NCI-H1694 (cell line): Measurements from ENCODE around the gene WDR73.
"Not testable (repeated sequence)": the region's sequence is repeated elsewhere in the genome, so short reads cannot be mapped to it uniquely, and the experiment has no call there.

Experiments used
- DNase-seq: peaks from one replicate; lab custom pipeline; 2025; lab: John Stamatoyannopoulos, UW

The WDR73 gene

DNA sequence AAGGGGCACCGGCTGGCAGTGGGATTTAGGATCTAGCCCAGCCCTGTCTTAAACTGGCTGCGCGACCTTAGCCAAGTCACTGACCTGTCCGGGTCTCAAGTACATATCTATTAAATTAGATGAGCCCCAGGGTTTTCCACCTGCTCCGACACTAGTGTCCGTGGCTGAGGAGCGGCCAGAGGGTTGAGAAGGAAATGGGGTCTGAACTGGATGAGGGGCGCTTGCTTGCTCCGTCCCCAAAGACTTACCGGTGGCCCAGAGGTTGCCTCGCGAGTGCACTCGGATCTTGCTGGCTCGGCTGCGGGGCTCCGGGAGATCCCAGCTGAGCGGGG, 3.6 kb upstream of the WDR73 start:
- DNase-seq: no peak

GRCh38 chr15:84656972-84657371, 2.9 kb upstream of the WDR73 start:
- DNase-seq: no peak

GRCh38 chr15:84654689-84655453, 788 bp upstream of the WDR73 start:
- peak; percentile 76 for DNase-seq

GRCh38 chr15:84653584-84653909, 536 bp downstream of the WDR73 start:
- no peak for DNase-seq

DNA sequence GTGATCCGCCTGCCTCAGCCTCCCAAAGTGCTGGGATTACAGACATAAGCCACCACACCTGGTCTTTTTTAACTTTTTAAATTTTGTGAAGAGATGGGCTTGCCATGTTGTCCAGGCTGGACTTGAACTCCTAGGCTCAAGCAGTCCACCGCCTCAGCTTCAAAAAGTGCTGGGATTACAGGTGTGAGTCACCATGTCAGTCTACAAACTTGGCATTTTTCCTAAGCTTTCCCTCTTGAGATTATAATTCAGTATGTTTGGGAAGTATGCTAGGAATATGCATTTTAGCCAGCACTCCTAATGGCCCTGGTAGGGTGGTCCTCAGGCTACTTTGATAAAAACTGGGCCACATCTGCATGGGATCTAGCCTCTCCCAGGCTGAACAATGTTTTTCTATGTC, 4.4 kb downstream of the WDR73 start:
- DNase-seq: no peak

DNA sequence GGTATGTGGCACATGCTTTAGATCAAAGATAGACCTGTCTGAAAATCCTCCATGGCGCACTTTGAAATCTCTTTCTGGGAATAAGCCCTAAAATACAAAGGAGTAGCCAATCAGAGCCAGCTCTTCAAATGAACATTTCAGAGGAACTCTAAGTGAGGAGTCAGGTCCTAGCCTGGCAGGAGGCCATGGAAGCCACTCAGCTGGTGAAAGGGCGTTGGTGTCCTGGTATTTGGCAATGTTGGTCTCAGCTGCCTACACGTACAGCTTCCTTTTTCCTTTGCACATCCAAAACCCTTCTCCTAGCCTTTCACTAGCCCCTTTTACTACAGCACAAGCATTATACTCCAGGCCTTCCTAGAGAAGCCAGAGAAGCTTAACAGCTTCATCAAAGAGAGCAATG, 5.5 kb downstream of the WDR73 start:
- no peak for DNase-seq

DNA sequence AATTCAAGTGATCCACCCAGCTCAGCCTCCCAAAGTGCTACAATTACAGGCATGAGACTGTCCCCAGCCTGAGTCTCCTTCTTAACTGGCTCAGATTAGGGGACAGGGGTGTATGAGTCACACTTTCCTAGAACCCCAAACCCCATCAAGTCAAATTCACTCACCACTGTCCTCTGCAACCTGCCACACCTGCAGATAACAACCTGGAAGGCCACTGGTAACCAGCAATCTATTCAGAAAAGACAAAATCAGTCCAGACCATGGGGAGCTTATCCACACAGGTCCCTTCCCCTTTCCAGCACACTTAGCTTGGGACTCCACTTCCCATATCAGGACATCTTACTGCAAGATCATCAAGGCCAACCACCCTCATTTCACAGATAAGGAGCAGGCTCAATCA, 6.4 kb downstream of the WDR73 start:
- DNase-seq: no peak

DNA sequence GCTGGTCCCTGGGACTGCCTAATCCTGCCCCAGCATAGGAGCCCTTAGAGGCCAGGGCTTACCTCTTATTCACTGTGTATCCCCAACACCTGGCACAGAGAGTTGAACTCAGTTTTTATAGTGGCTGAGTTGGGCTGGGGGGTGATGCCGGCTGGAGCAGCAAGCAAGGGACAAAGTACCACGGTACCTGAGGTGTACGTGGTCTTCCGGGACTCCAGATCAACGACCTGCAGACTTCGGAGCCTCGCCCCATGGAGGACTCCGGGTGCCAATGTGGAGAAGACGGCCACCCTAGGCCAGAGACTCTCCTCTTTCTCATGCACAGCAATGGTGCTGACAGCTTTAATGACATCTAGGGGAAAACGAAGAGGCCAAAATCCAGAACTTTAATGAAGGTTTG, 8.1 kb downstream of the WDR73 start:
- no peak for DNase-seq

GRCh38 chr15:84645496-84645895, 8.6 kb downstream of the WDR73 start:
- DNase-seq: no peak

DNA sequence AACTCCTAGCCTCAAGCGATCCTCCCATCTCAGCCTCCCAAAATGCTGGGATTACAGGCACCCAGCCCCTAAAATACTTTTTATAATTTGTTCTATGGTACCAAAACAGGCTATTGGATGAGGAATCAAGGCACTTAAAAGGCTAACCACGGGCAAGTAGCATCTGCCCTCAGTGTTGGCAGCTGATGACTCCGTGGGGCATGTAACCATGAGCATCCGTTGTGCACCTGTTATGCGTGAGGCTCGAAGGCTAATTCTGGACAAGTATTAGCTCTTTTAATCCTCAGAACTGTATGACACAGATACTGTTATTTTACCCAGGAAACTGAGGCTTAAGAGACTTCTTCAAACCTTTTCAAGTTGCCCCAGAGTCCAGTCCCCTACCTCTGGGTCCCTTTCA, 10.2 kb downstream of the WDR73 start:
- no peak for DNase-seq

DNA sequence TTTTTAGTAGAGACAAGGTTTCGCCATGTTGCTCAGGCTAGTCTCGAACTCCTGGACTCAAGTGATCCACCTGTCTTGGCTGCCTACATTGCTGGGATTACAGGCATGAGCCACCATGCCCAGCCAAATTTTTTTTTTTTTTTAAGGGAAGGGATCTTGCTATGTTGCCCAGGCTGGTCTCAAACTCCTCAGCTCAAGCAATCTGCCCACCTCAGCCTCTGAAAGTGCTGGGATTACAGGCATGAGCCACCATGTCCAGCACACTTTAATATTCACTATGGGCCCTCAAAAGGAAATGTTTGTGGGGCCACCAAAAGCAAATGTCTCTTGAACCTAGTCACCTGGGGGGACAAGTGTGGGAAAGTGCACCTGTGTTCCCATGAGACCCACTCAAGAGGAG, 11.4 kb downstream of the WDR73 start:
- not testable (repeated sequence) for DNase-seq

DNA sequence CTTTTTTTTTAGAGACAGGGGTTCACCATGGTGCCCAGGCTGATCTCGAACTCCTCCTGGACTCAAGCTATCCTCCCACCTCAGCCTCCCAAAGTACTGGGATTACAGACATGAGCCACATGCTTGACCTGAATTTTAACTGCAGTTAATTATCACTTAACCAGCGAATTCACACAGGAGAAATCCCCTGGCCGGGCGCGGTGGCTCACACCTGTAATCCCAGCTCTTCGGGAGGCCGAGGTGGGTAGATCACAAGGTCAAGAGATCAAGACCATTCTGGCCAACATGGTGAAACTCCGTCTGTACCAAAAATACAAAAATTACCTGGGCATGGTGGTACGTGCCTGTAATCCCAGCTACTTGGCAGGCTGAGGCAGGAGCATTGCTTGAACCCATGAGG, 12.2 kb downstream of the WDR73 start:
- DNase-seq: not testable (repeated sequence)

GRCh38 chr15:84638103-84638502, 16.0 kb downstream of the WDR73 start:
- no peak for DNase-seq

DNA sequence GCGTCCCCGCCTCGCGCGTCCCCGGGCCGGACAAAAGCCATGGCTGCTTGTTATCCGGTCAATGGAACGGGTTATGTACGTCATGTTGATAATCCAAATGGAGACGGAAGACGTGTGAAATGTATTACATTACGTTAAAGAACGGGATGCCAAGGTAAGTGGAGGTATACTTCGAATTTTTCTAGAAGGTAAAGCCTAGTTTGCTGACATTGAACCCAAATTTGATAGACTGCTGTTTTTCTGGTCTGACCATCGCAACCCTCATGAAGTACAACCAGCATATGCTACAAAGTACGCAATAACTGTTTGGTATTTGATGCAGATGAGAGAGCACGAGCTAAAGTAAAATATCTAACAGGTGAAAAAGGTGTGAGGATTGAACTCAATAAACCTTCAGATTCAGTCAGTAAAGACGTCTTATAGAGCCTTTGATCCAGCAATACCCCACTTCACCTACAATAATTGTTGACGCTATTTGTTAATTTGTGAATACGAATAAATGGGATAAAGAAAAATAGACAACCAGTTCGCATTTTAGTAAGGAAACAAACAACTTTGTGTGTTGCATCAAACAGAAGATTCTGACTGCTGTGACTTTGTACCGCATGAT, 19.8 kb downstream of the WDR73 start:
- DNase-seq: no peak

DNA sequence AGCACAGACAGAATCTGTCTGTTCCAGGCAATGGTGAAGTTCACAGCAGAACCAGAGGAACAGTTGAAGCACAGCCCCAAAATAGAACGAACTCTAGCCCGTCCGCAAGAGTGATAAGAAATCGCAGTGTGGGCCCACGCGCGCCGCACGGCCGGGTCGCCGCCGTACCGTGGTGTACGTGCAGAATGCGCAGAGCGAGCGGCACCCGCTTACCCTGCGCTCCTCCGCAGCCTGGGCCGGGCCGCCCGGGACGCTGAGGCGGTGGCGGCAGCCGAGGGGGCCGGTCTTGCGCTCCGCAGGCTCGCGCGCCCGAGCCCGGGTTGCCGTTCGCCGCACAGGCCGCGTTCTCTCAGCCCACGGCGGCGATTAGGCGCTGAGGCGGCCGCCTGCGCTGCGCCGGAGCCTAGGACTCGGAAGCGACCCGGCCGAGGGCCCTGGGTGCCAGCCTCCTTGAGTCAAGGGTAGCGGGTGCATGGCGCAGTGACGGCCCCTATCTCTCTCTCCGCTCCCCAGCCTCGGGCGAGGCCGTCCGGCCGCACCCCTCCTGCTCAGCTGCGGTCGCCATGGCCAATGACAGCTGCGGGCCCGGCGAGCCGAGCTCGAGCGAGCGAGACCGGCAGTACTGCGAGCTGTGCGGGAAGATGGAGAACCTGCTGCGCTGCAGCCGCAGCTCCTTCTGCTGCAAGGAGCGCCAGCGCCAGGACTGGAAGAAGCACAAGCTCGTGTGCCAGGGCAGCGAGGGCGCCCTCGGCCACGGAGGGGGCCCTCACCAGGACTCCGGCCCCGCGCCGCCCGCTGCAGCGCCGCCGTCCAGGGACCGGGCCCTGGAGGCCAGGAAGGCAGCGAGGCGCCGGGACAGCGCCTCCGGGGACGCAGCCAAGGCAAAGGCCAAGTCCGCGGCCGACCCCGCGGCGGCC, 20.5 kb downstream of the WDR73 start:
- no peak for DNase-seq

DNA sequence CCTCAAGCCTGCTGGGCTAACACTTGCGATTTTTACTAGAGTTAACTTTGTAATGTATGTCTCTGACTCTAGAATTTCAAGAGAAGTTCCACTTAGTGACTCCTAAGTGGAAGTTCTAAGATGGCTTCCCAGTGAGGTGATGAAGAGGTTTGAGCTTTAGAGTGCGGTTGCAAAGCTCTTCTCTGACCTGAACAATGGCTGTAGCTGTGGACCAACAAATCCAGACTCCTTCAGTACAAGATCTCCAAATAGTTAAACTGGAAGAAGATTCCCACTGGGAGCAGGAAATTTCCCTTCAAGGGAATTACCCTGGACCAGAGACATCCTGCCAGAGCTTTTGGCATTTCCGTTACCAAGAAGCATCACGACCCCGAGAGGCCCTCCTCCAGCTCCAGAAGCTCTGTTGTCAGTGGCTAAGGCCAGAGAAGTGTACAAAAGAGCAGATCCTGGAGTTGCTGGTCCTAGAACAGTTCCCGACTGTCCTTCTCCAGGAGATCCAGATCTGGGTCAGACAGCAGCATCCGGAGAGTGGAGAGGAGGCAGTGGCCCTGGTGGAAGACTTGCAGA, 22.3 kb downstream of the WDR73 start:
- DNase-seq: no peak

- DNase-seq: no peak
These were observed 25.1 kb downstream of the WDR73 start for GRCh38 chr15:84629033-84629432.

GRCh38 chr15:84625123-84625522, 29.0 kb downstream of the WDR73 start:
- no peak for DNase-seq

- DNase-seq: no peak
These were observed 29.7 kb downstream of the WDR73 start for GRCh38 chr15:84624359-84624758.

DNA sequence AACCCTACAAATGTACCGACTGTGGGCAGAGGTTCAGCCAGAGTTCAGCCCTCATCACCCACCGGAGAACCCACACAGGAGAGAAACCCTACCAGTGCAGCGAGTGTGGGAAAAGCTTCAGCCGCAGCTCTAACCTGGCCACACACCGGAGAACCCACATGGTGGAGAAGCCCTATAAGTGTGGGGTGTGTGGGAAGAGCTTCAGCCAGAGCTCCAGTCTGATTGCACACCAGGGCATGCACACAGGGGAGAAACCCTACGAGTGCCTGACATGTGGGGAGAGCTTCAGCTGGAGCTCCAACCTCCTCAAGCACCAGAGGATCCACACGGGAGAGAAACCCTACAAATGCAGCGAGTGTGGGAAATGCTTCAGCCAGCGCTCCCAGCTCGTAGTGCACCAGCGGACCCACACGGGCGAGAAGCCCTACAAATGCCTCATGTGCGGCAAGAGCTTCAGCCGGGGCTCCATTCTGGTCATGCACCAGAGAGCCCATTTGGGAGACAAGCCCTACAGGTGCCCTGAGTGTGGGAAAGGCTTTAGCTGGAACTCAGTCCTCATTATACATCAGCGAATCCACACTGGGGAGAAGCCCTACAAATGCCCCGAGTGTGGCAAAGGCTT, 32.6 kb downstream of the WDR73 start:
- no peak for DNase-seq

- no peak for DNase-seq
These were observed 33.5 kb downstream of the WDR73 start for GRCh38 chr15:84620626-84621025.

GRCh38 chr15:84616235-84616634, 37.8 kb downstream of the WDR73 start:
- DNase-seq: no peak
